Astrocyte of the hippocampus (primary cell): ENCODE results near the gene MBLAC1.

Experiments used
- DNase-seq: peaks from one replicate; pipeline ENCODE4 v3.0.0; 2011; ENCODE audit warnings: low read depth, low spot score

Gene MBLAC1

GRCh38 chr7:100171087-100171681 is 44.4 kb downstream of the MBLAC1 start:
- DNase-seq, result peak; percentile 27

- no peak for DNase-seq
Measured at GRCh38 chr7:100171840-100172239, 45.1 kb downstream of the MBLAC1 start.

GRCh38 chr7:100173806-100174495 is 47.2 kb downstream of the MBLAC1 start:
- no peak for DNase-seq

- DNase-seq, result no peak
Measured at GRCh38 chr7:100174582-100174981, 47.8 kb downstream of the MBLAC1 start.

- DNase-seq, result no peak
Measured at GRCh38 chr7:100175296-100175935, 48.6 kb downstream of the MBLAC1 start.

- DNase-seq, result no peak
Measured at GRCh38 chr7:100176096-100177044, 49.6 kb downstream of the MBLAC1 start.

- DNase-seq, result peak; percentile 99
Measured at GRCh38 chr7:100177045-100178001, 50.6 kb downstream of the MBLAC1 start, which contains the start of the genes GPC2 and STAG3. Gene GPC2 (minus strand): TSS chr7:100177381. CDS start chr7:100177199, 182 bp downstream. Gene STAG3 (plus strand): TSS chr7:100177918. CDS start chr7:100180557, 2,639 bp downstream.
